ENCODE results near the gene MAN1C1.

DNA sequence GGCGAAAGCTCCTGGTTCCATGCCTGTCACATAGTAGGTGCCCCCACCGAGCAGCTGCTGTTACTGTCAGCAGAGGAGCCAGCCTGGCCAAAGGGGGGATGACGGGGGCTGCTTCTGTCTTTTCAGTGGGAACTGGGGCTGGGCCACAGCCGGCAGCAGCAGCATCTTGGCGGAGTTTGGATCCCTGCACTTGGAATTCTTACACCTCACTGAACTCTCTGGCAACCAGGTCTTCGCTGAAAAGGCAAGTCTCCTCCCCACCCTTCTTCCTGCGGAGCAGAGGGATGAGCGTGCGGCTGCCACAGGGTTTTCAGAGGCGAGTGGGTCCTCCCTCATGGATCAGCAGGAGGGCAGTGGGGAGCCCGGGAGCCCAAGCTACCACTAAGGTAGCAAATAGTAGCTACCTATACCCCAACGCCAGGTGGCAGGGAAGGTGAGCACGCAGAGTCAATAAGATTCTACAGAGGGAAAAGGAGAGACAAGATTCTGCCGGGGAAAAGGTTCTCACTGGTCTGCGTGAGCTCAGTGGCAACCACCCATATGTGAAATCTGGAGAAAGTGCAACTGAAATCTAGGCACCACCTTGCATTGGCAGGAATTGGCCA lies 142.0 kb downstream of the MAN1C1 start:
- TF ChIP-seq, protein P1, sequence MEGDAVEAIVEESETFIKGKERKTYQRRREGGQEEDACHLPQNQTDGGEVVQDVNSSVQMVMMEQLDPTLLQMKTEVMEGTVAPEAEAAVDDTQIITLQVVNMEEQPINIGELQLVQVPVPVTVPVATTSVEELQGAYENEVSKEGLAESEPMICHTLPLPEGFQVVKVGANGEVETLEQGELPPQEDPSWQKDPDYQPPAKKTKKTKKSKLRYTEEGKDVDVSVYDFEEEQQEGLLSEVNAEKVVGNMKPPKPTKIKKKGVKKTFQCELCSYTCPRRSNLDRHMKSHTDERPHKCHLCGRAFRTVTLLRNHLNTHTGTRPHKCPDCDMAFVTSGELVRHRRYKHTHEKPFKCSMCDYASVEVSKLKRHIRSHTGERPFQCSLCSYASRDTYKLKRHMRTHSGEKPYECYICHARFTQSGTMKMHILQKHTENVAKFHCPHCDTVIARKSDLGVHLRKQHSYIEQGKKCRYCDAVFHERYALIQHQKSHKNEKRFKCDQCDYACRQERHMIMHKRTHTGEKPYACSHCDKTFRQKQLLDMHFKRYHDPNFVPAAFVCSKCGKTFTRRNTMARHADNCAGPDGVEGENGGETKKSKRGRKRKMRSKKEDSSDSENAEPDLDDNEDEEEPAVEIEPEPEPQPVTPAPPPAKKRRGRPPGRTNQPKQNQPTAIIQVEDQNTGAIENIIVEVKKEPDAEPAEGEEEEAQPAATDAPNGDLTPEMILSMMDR (conservative IDR thresholded peaks at IDR 0.05): no peak
- no peak for TF ChIP-seq ZFX (IDR thresholded peaks at IDR 0.05)

Data from C4-2B (cell line).